Stomach (tissue), 9 donors: ENCODE measurements around the gene SCD5. TPM values are rescaled to one million over a fixed set of nuclear protein-coding genes. Genes with fewer than 3 reads are reported as not detected.

Experiments
- DNase-seq, 2 donors: peaks; one replicate each; pipeline versions ENCODE4 v3.0.0 to v3.0.0-alpha.2; 2013 to 2019
- H3K27ac ChIP-seq, 5 donors: fragments of 200-600 bp in 4 of 5; sonication (generic) in 4 of 5; one replicate each; pipeline ENCODE4 v1.5.1; 2013 to 2019; ENCODE audit warnings: mild to moderate bottlenecking in 1 of 5, moderate library complexity in 1 of 5
- H3K27me3 ChIP-seq, 3 donors: fragments of 200-600 bp; sonication (generic); one replicate each; pipeline ENCODE4 v1.5.1; 2017 to 2019; ENCODE audit warnings: mixed run types in 1 of 3
- H3K36me3 ChIP-seq, 4 donors: fragments of 200-600 bp; sonication (generic); 1 replicate in 3 of 4; 2 replicates in 1 of 4; pipeline ENCODE4 v1.5.1; 2016 to 2019
- H3K4me1 ChIP-seq, 4 donors: fragments of 200-600 bp; sonication (generic); one replicate each; pipeline ENCODE4 v1.5.1; 2016 to 2019
- H3K4me3 ChIP-seq, 4 donors: fragments of 200-600 bp; sonication (generic) in 3 of 4; one replicate each; pipeline ENCODE4 v1.5.1; 2016 to 2019; ENCODE audit warnings: mild to moderate bottlenecking in 1 of 4
- H3K9me3 ChIP-seq, 4 donors: fragments of 200-600 bp; sonication (generic); one replicate each; pipeline ENCODE4 v1.5.1; 2016 to 2019
- EP300 ChIP-seq: sonication (generic); formaldehyde crosslinking; IDR thresholded peaks from one replicate; pipeline ENCODE4 v1.6.1; 2017; ENCODE audit warnings: antibody characterized with exemption
- POLR2A ChIP-seq, 4 donors: fragments of 450-650 bp; IDR thresholded peaks; one replicate each; pipeline ENCODE4 v1.6.1; 2016; ENCODE audit warnings: antibody characterized with exemption in 4 of 4, control low read depth in 2 of 4, mild to moderate bottlenecking in 1 of 4, moderate library complexity in 1 of 4
- POLR2AphosphoS5 ChIP-seq, 3 donors: sonication (generic); formaldehyde crosslinking; IDR thresholded peaks; one replicate each; pipeline ENCODE4 v1.6.1; 2016; ENCODE audit warnings: antibody characterized with exemption in 3 of 3
- WGBS, 5 donors: extraction: QIAGEN DNeasy Blood & Tissue Kit in 3 of 5; methylation state at CpG; one replicate each; pipeline versions ENCODE4 v1.1.5 to v1.1.7; 2013 to 2018; 5-methylcytosine and 5-hydroxymethylcytosine counted together
- intact Hi-C: fragments of 100-400 bp; cut with DNase I; formaldehyde crosslinking; loops from one replicate; pipeline ENCODE4 v1.15.1; 2023; ENCODE audit warnings: low total_unique reads
- polyA plus RNA-seq, 3 donors: library from polyadenylated mRNA; stranded (reverse); fragments of 200-250 nt; gene quantifications; one replicate each; pipeline ENCODE4 v1.2.3, GENCODE V29; 2013
- total RNA-seq, 5 donors: library from RNA; depleted of rRNA; stranded (reverse); fragments of >200 nt; gene quantifications; one replicate each; pipeline versions ENCODE4 v1.1.0 to v1.2.3, GENCODE V29; 2014 to 2016
- TF ChIP-seq, protein P1 (sequence below), 7 experiments: fragments of 450-650 bp in 4 of 7; fragments of 200-600 bp in 3 of 7; sonication (generic) in 3 of 7; IDR thresholded peaks; one replicate each; pipeline ENCODE4 v1.5.1; 2016 to 2019; ENCODE audit warnings: antibody characterized with exemption in 7 of 7, control low read depth in 2 of 7, mild to moderate bottlenecking in 1 of 7
- donor health status: healthy with polysubstance abuse.
- donor health status: Bipolar disorder and iron deficiency.
- donor health status: healthy.

The SCD5 gene
- total and polyA plus RNA-seq, 8 donors, result 0.58 to 35.9 (median 9.9) TPM

DNA sequence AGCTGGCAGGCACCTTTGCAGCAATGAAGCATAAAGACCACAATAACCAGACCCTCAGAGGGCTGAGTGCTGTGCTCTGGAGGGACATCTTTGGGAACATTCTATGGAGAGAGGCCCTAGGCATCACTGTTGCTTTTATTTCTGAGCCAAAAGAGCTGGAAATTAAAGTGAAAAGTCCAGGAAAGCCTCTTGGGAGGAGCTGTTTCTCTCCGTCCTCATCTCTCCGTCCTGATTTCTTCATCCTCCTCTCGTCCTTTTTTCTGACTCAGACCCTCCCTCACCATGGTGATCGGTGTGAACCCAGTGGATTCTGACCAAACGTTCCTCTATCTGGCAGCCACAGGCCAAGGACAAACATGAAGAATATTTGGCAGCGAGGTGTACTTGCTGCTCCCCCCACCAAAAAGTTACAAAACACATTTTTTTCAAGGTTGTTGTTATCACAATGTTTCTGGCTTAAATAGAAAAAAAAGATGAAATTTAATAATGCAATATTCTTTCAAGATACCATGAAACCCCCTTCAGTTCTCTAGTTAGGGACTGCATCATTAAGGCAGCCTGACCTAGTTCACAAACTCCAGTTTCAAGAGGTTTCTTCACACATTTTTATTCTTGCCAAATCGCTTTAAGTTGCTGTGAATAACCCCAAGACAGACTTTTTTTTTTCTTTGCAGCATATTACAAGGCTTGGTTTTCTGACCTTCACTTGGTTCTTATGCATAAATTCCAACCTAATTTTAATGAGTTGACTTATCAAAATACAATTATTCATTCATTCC lies 80.2 kb downstream of the SCD5 start:
- Histone ChIP-seq H3K4me3 (no peak overlapping the region), H3K27ac (peak overlapping the region in 2 of 5 donors; percentile 32 to 58), H3K4me1 (peaks cover 0 to 20% (median 4%) of the 10 kb centered on the region in 4 donors), H3K36me3 (no peaks in the 10 kb centered on the region), H3K27me3 (no peaks in the 10 kb centered on the region), H3K9me3 (no peaks in the 10 kb centered on the region)
- no peak for DNase-seq
- intact Hi-C loops, result no loop called here
- TF ChIP-seq, protein P1, sequence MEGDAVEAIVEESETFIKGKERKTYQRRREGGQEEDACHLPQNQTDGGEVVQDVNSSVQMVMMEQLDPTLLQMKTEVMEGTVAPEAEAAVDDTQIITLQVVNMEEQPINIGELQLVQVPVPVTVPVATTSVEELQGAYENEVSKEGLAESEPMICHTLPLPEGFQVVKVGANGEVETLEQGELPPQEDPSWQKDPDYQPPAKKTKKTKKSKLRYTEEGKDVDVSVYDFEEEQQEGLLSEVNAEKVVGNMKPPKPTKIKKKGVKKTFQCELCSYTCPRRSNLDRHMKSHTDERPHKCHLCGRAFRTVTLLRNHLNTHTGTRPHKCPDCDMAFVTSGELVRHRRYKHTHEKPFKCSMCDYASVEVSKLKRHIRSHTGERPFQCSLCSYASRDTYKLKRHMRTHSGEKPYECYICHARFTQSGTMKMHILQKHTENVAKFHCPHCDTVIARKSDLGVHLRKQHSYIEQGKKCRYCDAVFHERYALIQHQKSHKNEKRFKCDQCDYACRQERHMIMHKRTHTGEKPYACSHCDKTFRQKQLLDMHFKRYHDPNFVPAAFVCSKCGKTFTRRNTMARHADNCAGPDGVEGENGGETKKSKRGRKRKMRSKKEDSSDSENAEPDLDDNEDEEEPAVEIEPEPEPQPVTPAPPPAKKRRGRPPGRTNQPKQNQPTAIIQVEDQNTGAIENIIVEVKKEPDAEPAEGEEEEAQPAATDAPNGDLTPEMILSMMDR (IDR thresholded peaks at IDR 0.05), result no peak
- TF ChIP-seq EP300 (no peak), POLR2A (IDR thresholded peaks at IDR 0.05) (no peak), POLR2AphosphoS5 (IDR thresholded peaks at IDR 0.05) (no peak)
- WGBS, 5 donors, result 53 to 71% (median 64%) methylated on average over 7 of the region's 7 CpGs

DNA sequence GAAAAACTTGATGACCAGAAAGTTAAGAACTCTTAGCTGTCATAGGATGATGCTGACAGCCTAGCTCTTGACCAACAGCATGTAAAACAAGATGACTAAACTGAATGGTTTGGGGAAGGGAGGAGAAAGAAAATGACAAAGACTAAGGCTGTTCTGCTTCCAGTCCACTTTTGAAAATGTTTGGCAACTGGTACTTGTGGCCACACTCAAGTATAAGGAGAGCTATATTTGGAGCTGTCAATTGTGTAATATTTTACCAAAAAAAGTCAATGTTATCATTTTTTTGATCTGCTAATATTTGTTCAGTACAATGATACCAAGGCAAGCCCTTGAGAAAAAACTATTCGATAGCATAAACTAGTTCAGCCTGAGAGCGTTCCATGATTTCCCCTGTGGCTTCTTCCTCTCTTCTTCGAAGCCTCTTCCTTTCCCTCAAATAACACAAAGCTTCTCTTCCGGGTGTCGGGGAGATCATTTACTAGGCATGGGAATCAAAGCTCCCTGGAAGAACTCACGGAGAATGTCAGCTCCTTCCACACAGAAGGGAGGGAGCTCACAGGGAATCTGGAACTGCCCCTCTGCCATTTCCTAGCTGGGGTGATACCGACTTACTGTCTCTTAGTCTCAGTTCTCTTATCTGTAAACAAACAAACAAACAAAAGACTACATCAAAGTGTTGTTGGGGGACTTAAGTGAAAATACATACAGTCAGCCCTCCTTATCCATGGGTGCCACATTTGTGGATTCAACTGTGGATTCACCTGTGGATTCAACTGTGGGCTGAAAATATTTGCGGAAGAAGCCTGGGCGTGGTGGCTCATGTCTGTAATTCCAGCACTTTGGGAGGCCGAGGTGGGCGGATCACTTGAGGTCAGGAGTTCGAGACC lies 82.6 kb downstream of the SCD5 start:
- Histone ChIP-seq H3K27ac (peak overlapping the region in 3 of 5 donors; percentile 21 to 53 (median 29)), H3K9me3 (no peaks in the 10 kb centered on the region), H3K36me3 (no peaks in the 10 kb centered on the region), H3K27me3 (no peaks in the 10 kb centered on the region), H3K4me3 (no peak overlapping the region), H3K4me1 (peaks cover 0 to 10% (median 4%) of the 10 kb centered on the region in 4 donors)
- intact Hi-C loops, result no loop called here
- TF ChIP-seq EP300 (no peak), POLR2AphosphoS5 (IDR thresholded peaks at IDR 0.05) (no peak), POLR2A (IDR thresholded peaks at IDR 0.05) (no peak)
- TF ChIP-seq, protein P1 (IDR thresholded peaks at IDR 0.05), result no peak
- WGBS, 5 donors, result 52 to 69% (median 58%) methylated on average over 12 of the region's 12 CpGs
- no peak for DNase-seq

DNA sequence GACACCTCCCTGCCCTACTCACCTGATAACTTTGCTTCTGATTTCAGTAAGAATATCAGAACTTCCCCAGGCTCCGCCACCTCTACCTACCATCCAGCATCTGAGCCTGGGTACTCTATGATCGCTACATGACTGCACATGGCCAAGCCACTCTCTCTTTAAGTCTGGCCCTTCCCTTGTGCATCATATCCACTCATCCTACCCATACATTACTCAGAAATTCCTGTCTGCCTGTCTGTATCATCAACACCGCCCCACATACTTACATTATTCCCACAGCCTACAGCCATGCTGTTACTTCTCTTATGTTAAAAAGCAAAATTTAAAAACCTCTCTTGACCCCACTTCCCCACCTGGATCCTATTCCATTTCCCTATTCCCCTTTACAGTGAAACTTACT lies 84.7 kb downstream of the SCD5 start:
- no peak overlapping the region for H3K27ac ChIP-seq
- H3K36me3 ChIP-seq, result no peaks in the 10 kb centered on the region
- DNase-seq, result no peak
- H3K4me3 ChIP-seq, result no peak overlapping the region
- WGBS, 5 donors, result 88 to 99% (median 97%) methylated on average over 3 of the region's 3 CpGs
- H3K9me3 ChIP-seq, result no peaks in the 10 kb centered on the region
- H3K27me3 ChIP-seq, result no peaks in the 10 kb centered on the region
- intact Hi-C loops, result no loop called here
- TF ChIP-seq, protein P1 (IDR thresholded peaks at IDR 0.05), result no peak
- TF ChIP-seq EP300 (no peak), POLR2A (IDR thresholded peaks at IDR 0.05) (no peak), POLR2AphosphoS5 (IDR thresholded peaks at IDR 0.05) (no peak)
- peaks cover 0 to 10% (median 4%) of the 10 kb centered on the region in 4 donors for H3K4me1 ChIP-seq

DNA sequence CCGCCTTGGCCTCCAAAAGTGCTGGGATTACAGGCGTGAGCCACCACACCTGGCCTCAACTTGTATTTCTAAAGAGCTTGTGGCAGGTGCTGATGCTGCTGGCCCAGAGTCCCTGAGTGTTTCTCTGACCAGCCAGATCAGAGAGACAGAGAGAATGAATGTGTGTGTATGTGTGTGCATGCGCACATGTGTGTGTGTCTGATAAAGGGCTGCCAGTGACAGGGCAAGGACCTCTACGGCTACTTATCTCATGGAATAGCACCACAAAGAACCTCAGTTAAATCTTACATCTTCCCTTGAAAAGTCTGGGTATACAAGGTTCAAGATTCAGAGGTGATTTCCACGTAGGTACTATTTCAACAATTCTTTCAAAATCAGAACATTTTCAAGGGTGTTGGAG lies 86.0 kb downstream of the SCD5 start:
- TF ChIP-seq, protein P1 (IDR thresholded peaks at IDR 0.05), result no peak
- H3K4me1 ChIP-seq, result peaks cover 0 to 10% (median 4%) of the 10 kb centered on the region in 4 donors
- no peaks in the 10 kb centered on the region for H3K27me3 ChIP-seq
- no peak overlapping the region for H3K4me3 ChIP-seq
- no peaks in the 10 kb centered on the region for H3K36me3 ChIP-seq
- WGBS, 5 donors, result 89 to 94% (median 91%) methylated on average over 5 of the region's 5 CpGs
- intact Hi-C loops, result no loop called here
- no peak for DNase-seq
- no peak overlapping the region for H3K27ac ChIP-seq
- H3K9me3 ChIP-seq, result no peaks in the 10 kb centered on the region
